ENCODE measurements around the gene OLFML1. TPM values are rescaled to one million over a fixed set of nuclear protein-coding genes. Genes with fewer than 3 reads are reported as not detected.
A peak's percentile ranks its signal among the peaks of the same experiment; 100 is the strongest.

OLFML1 gene
- total RNA-seq, 4 donors from 2014 or later = 1.7 to 4.0 (median 2.4) TPM

DNA sequence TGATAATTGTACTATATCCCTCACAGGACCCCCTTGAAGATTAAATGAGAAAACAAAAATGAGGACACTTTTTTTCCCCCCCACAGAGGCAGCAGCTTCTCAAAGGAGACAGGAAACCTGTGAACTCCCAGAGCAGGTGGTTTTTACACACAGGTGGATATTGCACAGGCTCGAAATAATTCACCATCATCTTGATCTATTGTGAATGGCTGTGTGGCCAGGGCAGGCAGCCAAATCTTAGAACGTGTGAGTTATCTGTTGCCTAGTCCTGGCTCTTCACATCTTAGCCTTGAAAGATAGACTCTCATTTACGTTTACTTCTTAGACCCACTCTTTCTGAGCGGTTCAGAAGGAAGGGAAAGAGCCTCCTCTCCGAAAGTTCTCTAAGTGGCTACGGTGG lies 52.0 kb downstream of the OLFML1 start:
- H3K4me1 ChIP-seq = peaks cover 21 to 25% of the 10 kb centered on the region in 2 donors
- in situ Hi-C loops (cut with MboI; ENCODE audit: low sequenced_read_pairs in 4 of 4) (no loop called here), intact Hi-C loops (cut with DNase I; ENCODE audit: low total_unique reads) (no loop called here)
- ATAC-seq (no peak), DNase-seq (no peak)
- H3K9me3 ChIP-seq = no peaks in the 10 kb centered on the region
- no peak overlapping the region for H3K4me3 ChIP-seq
- no peaks in the 10 kb centered on the region for H3K36me3 ChIP-seq
- TF ChIP-seq, protein P1, sequence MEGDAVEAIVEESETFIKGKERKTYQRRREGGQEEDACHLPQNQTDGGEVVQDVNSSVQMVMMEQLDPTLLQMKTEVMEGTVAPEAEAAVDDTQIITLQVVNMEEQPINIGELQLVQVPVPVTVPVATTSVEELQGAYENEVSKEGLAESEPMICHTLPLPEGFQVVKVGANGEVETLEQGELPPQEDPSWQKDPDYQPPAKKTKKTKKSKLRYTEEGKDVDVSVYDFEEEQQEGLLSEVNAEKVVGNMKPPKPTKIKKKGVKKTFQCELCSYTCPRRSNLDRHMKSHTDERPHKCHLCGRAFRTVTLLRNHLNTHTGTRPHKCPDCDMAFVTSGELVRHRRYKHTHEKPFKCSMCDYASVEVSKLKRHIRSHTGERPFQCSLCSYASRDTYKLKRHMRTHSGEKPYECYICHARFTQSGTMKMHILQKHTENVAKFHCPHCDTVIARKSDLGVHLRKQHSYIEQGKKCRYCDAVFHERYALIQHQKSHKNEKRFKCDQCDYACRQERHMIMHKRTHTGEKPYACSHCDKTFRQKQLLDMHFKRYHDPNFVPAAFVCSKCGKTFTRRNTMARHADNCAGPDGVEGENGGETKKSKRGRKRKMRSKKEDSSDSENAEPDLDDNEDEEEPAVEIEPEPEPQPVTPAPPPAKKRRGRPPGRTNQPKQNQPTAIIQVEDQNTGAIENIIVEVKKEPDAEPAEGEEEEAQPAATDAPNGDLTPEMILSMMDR (IDR thresholded peaks at IDR 0.05 in 4 of 5, conservative IDR thresholded peaks at IDR 0.05 in 1 of 5) = no peak
- TF ChIP-seq POLR2A (IDR thresholded peaks at IDR 0.05) = no peak
- no peaks in the 10 kb centered on the region for H3K27me3 ChIP-seq
- peak overlapping the region in 1 of 4 donors; percentile 12 for H3K27ac ChIP-seq

GRCh38 chr11:7538031-7538430 lies 52.7 kb downstream of the OLFML1 start:
- Histone ChIP-seq H3K27me3 (no peaks in the 10 kb centered on the region), H3K36me3 (no peaks in the 10 kb centered on the region), H3K4me3 (no peak overlapping the region), H3K27ac (peak overlapping the region in 3 of 4 donors; percentile 12 to 57 (median 55)), H3K9me3 (no peaks in the 10 kb centered on the region), H3K4me1 (peaks cover 23 to 29% of the 10 kb centered on the region in 2 donors)
- peak in 1 of 2 donors; percentile 7 for TF ChIP-seq POLR2A (IDR thresholded peaks at IDR 0.05)
- TF ChIP-seq, protein P1 (IDR thresholded peaks at IDR 0.05 in 4 of 5, conservative IDR thresholded peaks at IDR 0.05 in 1 of 5) = no peak
- ATAC-seq (peak; percentile 68 to 74), DNase-seq (peak; percentile 32 to 66)
- intact Hi-C loops (cut with DNase I; ENCODE audit: low total_unique reads) = no loop called here
- in situ Hi-C loops (cut with MboI; ENCODE audit: low sequenced_read_pairs in 4 of 4) = no loop called here

DNA sequence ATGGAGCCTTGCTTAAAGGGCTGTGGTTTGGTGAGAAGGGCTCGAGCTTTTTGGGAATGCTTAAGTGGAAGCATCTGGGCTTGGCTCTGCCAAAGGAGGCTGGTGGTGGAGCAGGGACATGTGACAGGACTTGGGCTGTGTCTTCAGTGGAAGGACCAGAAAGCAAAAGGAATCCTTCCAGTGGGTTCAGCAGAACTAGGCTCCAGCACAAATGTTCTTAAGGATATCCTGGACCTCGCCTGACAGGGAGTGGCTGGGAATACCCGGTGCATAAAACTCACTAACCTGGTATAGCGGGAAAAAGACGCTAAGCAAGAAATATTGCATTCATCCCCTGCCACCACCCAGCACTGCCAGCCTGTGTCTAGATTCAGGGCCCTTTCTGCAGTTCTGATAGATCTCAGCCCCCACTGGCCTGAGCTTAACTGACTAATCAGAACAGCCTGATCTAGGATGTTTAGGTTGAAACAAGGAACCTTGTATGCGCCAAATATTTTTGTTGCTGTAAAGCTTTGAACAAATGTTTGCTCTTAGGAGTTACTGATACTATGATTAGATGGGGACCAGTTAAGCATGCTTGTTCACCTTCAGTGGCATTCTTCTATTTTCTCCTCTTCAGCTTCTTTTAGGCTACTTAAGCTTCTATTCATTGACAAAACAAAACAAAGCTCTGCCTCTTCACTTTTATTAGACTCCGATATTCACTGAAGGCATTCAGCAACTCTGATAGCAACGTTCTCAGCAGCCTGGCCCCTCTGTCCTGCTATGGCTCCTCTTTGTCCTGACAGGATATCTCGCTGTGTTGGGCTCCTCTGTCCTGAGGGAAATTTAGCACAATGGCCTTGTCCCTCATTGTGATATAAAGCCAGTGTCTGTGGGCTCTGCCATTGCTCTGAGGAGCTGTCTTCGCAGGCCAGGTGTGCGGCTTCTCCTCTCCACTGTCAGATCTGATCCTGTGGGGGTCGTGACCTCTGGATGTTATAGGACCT lies 53.5 kb downstream of the OLFML1 start:
- DNase-seq (no peak), ATAC-seq (peak in 1 of 2 donors; percentile 11)
- no peaks in the 10 kb centered on the region for H3K9me3 ChIP-seq

DNA sequence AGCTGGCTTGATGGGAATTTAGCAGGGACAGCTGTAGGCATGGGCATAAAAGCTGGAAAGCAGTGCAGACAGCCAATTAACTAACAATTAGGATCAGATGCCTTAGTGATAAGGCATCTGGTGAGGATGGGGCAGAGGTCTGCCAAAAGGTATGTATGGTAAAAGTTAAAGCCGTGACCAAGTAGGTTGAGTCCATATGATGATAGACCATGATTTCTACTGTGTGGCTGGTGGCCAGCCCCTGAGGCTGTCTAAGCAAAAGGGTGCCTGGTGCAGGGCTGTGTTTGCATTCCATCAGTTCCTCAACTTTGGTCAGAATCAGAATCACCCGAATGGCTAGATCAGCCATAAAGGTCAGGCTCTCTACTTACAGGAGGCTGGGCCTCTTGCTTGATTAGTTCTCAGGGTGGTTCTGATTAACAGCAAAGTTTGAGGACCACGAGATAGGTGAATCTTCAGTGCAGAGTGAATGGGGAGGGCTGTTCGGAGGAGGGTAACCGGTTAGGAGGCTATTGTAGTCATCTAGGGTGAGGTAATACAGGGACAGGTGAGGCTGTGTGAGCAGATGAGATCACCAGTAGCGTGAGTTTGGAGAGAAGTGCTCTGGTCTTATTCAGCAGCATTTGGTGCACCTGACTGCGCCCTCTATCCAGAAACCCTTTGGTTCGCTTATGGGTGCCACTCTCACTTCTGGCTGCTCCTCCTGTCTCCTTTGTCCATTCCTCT lies 55.7 kb downstream of the OLFML1 start:
- ATAC-seq (no peak), DNase-seq (no peak)
- Histone ChIP-seq H3K36me3 (no peaks in the 10 kb centered on the region), H3K4me3 (no peak overlapping the region), H3K9me3 (no peaks in the 10 kb centered on the region), H3K27me3 (no peaks in the 10 kb centered on the region), H3K27ac (peak overlapping the region in 1 of 4 donors; percentile 12), H3K4me1 (peaks cover 36 to 39% of the 10 kb centered on the region in 2 donors)
- intact Hi-C loops (cut with DNase I; ENCODE audit: low total_unique reads) = no loop called here
- TF ChIP-seq, protein P1 (IDR thresholded peaks at IDR 0.05 in 4 of 5, conservative IDR thresholded peaks at IDR 0.05 in 1 of 5) = no peak
- TF ChIP-seq POLR2A (IDR thresholded peaks at IDR 0.05) = no peak
- in situ Hi-C loops (cut with MboI; ENCODE audit: low sequenced_read_pairs in 4 of 4) = no loop called here

More for the DNA sequence above, 53.5 kb downstream of the OLFML1 start:
- no peaks in the 10 kb centered on the region for H3K27me3 ChIP-seq
- H3K36me3 ChIP-seq = no peaks in the 10 kb centered on the region
- H3K4me1 ChIP-seq = peaks cover 23 to 31% of the 10 kb centered on the region in 2 donors
- peak overlapping the region in 3 of 4 donors; percentile 12 to 57 (median 55) for H3K27ac ChIP-seq
- in situ Hi-C loops (cut with MboI; ENCODE audit: low sequenced_read_pairs in 4 of 4) (no loop called here), intact Hi-C loops (cut with DNase I; ENCODE audit: low total_unique reads) (no loop called here)
- TF ChIP-seq POLR2A (IDR thresholded peaks at IDR 0.05) = no peak
- TF ChIP-seq, protein P1 (IDR thresholded peaks at IDR 0.05 in 4 of 5, conservative IDR thresholded peaks at IDR 0.05 in 1 of 5) = no peak
- H3K4me3 ChIP-seq = no peak overlapping the region

Measured in gastrocnemius medialis (tissue), 4 donors.